Left ventricle myocardium inferior (tissue), 1 donor: Measurements from ENCODE around the gene PRKAG1. TPM values are rescaled to one million over a fixed set of nuclear protein-coding genes. Genes with fewer than 3 reads are reported as not detected.

Source experiments
- DNase-seq: peaks from one replicate; pipeline ENCODE4 v3.0.0-alpha.2; 2020
- H3K27ac ChIP-seq: fragments of 200-600 bp; replicated peaks from 2 replicates; pipeline ENCODE4 v1.8.0; 2021
- H3K27me3 ChIP-seq: fragments of 200-600 bp; 2 replicates; pipeline ENCODE4 v1.8.0; 2021; ENCODE audit warnings: low read depth
- H3K36me3 ChIP-seq: fragments of 200-600 bp; 2 replicates; pipeline ENCODE4 v1.8.0; 2021
- H3K4me1 ChIP-seq: fragments of 200-600 bp; 2 replicates; pipeline ENCODE4 v1.8.0; 2021
- H3K4me3 ChIP-seq: fragments of 200-600 bp; 2 replicates; pipeline ENCODE4 v1.8.0; 2021; ENCODE audit warnings: mild to moderate bottlenecking, moderate library complexity
- H3K9me3 ChIP-seq: fragments of 200-600 bp; replicated peaks from 2 replicates; pipeline ENCODE4 v1.8.0; 2021
- CTCF ChIP-seq: fragments of 200-600 bp; IDR thresholded peaks from 2 replicates; pipeline ENCODE4 v1.8.0; 2021; ENCODE audit warnings: antibody characterized with exemption, mild to moderate bottlenecking, borderline replicate concordance
- intact Hi-C: fragments of 100-400 bp; cut with micrococcal nuclease; formaldehyde crosslinking; loops from one replicate; pipeline ENCODE4 v1.11.0; 2022
- total RNA-seq: library from RNA; stranded (reverse); fragmentation: NEBNext Ultra II Directional; extraction: Animal tissue kit (Norgen Biotek cat#: 25700); gene quantifications from one replicate; pipeline ENCODE4 v1.2.1, GENCODE V29; 2021
- donor health status: DM: no; HTN: yes; CAD: no; lungs with severe emphysema.

PRKAG1 gene
- total RNA-seq, 1 donor from 2014 or later = 104 TPM

DNA sequence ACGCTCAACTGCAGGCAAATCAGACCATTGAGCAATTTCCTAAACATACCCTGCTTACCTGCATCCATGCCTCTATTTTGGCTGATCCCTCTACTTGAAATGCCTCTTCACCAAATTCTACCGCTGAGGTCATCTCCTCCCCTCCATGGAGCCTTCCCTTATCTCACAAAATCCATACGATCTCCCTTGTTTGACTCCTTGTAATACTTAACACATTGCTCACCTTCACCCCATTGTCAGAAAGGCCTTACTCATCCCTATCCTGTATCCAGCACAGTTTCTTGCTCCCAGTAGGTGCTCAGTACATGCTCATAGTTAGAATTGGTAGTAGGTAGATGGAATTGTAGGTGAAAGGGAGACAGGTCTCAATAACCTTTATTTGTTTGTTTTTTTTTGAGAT is 24.8 kb downstream of the PRKAG1 start:
- intact Hi-C loops = no loop called here
- Histone ChIP-seq H3K36me3 (no peaks in the 10 kb centered on the region), H3K27me3 (peaks cover 83% of the 10 kb centered on the region), H3K27ac (no peak overlapping the region), H3K4me3 (no peak overlapping the region), H3K9me3 (no peaks in the 10 kb centered on the region), H3K4me1 (peaks cover 37% of the 10 kb centered on the region)
- TF ChIP-seq CTCF = no peak
- DNase-seq = no peak

- peaks cover 86% of the 10 kb centered on the region for H3K27me3 ChIP-seq
Observed at GRCh38 chr12:48991247-48992050, 27.1 kb downstream of the PRKAG1 start.

GRCh38 chr12:48990552-48990951 is 28.0 kb downstream of the PRKAG1 start:
- intact Hi-C loops = no loop called here
- Histone ChIP-seq H3K27me3 (peaks cover 91% of the 10 kb centered on the region), H3K9me3 (no peaks in the 10 kb centered on the region), H3K4me1 (peaks cover 22% of the 10 kb centered on the region), H3K36me3 (no peaks in the 10 kb centered on the region), H3K27ac (no peak overlapping the region), H3K4me3 (no peak overlapping the region)
- no peak for DNase-seq
- TF ChIP-seq CTCF = no peak

More at GRCh38 chr12:48991247-48992050, 27.1 kb downstream of the PRKAG1 start:
- intact Hi-C loops = no loop called here
- H3K27ac ChIP-seq = no peak overlapping the region
- TF ChIP-seq CTCF = no peak
- H3K36me3 ChIP-seq = no peaks in the 10 kb centered on the region
- no peak overlapping the region for H3K4me3 ChIP-seq
- no peaks in the 10 kb centered on the region for H3K9me3 ChIP-seq
- H3K4me1 ChIP-seq = peaks cover 15% of the 10 kb centered on the region
- no peak for DNase-seq

DNA sequence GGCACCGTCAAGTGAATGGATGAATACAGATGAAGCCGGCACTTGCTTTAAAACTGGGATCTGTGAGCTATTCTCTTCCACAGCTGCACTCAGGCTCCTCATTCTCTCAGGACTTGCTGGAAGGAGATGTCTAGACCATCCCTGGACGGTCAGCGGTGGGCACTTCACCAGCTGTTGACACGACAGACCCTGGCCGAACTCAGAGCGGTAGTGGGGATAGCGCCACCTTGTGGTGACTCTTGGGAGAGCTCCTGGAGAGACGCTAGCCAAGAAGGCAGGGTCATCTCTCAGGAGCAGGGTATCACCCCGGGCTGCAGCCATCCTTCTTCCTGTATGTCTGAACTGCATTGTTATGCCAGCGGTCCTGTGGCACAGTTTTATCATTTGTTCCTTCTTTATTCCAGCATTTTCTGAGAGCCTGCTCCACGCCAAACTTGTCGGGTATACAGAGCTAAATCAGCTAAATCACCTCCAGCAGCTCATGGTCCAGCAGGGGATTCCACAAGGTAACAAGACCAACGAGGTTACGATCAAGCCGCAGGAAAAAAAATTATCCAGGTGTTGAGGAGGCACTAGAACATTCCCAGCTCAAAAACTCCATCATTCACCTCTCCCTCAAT is 30.4 kb downstream of the PRKAG1 start:
- Histone ChIP-seq H3K4me1 (peaks cover 16% of the 10 kb centered on the region), H3K27ac (no peak overlapping the region), H3K9me3 (no peaks in the 10 kb centered on the region), H3K4me3 (no peak overlapping the region), H3K27me3 (peaks cover 93% of the 10 kb centered on the region), H3K36me3 (no peaks in the 10 kb centered on the region)
- intact Hi-C loops = no loop called here
- DNase-seq = no peak
- TF ChIP-seq CTCF = peak; percentile 86

DNA sequence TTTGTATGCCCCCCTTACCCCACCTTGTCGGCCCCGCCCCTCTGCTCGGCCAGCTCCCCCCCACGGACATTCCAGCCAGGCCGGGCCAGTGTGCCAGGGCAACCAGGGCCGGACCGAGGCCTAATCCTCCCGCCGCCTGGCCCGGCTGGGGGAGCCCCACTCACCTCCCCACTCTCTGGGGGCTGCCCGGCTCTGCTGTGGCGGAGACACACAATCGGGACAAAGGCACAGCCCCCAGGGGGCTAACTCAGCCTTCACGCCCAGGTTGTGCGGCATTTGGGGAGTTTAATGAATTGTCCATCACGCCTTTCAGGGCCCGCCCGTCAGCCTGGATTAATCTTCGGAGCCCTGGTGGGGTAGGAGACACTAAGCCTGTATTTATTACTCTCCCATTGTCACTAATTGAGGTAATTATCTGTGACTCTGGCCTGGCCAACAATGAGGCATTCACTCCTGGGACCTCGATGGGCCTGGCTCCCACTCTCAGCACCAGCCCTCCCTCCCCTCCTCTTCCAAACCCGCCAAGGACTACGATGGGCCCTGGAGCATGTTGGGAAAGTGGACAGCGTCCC is 31.8 kb downstream of the PRKAG1 start:
- no peaks in the 10 kb centered on the region for H3K9me3 ChIP-seq
- no peak overlapping the region for H3K4me3 ChIP-seq
- H3K36me3 ChIP-seq = no peaks in the 10 kb centered on the region
- intact Hi-C loops = no loop called here
- no peak for DNase-seq
- H3K27me3 ChIP-seq = peaks cover 96% of the 10 kb centered on the region
- H3K4me1 ChIP-seq = peaks cover 16% of the 10 kb centered on the region
- H3K27ac ChIP-seq = no peak overlapping the region
- no peak for TF ChIP-seq CTCF
